ENCODE data around the gene SLC38A3.

The SLC38A3 gene

GRCh38 chr3:50220109-50220508, 15.0 kb downstream of the SLC38A3 start:
- Histone ChIP-seq H3K9ac (no peak overlapping the region), H3K4me2 (no peak overlapping the region), H3K4me3 (IDR thresholded peaks at IDR 0.05; ENCODE audit: insufficient read depth, low read depth, low read length) (no peak overlapping the region), H3K27ac (no peak overlapping the region), H3K36me3 (ENCODE audit: insufficient read depth) (no peaks in the 10 kb centered on the region), H3K27me3 (ENCODE audit: insufficient read depth, low read depth) (peaks cover 11% of the 10 kb centered on the region; the same call in 1 of the 2 replicates), H3K79me2 (ENCODE audit: insufficient read depth, low read depth) (no peaks in the 10 kb centered on the region), H2AFZ (ENCODE audit: low read depth) (no peak overlapping the region), H3K4me1 (ENCODE audit: low read depth, poor library complexity, severe bottlenecking) (no peaks in the 10 kb centered on the region), H4K20me1 (ENCODE audit: insufficient read depth) (no peaks in the 10 kb centered on the region)
- no peak for TF ChIP-seq CTCF (conservative IDR thresholded peaks at IDR 0.05; ENCODE audit: low read depth, low read length)

- no peak for TF ChIP-seq CTCF (conservative IDR thresholded peaks at IDR 0.05; ENCODE audit: low read depth, low read length)
- Histone ChIP-seq H3K27me3 (ENCODE audit: insufficient read depth, low read depth) (peaks cover 11% of the 10 kb centered on the region; the same call in 1 of the 2 replicates), H3K79me2 (ENCODE audit: insufficient read depth, low read depth) (no peaks in the 10 kb centered on the region), H3K4me3 (IDR thresholded peaks at IDR 0.05; ENCODE audit: insufficient read depth, low read depth, low read length) (no peak overlapping the region), H3K27ac (no peak overlapping the region), H4K20me1 (ENCODE audit: insufficient read depth) (no peaks in the 10 kb centered on the region), H3K4me1 (ENCODE audit: low read depth, poor library complexity, severe bottlenecking) (peaks cover 4% of the 10 kb centered on the region), H3K36me3 (ENCODE audit: insufficient read depth) (no peaks in the 10 kb centered on the region), H3K9ac (no peak overlapping the region), H3K4me2 (no peak overlapping the region), H2AFZ (ENCODE audit: low read depth) (no peak overlapping the region)
Observed at GRCh38 chr3:50221051-50221410, 16.0 kb downstream of the SLC38A3 start.

- H3K4me2 ChIP-seq: no peak overlapping the region
Observed at GRCh38 chr3:50221411-50222168, 16.5 kb downstream of the SLC38A3 start.

GRCh38 chr3:50222169-50222528, 17.1 kb downstream of the SLC38A3 start:
- H2AFZ ChIP-seq (ENCODE audit: low read depth): no peak overlapping the region
- no peak for TF ChIP-seq CTCF (conservative IDR thresholded peaks at IDR 0.05; ENCODE audit: low read depth, low read length)
- no peaks in the 10 kb centered on the region for H3K79me2 ChIP-seq (ENCODE audit: insufficient read depth, low read depth)
- no peak overlapping the region for H3K27ac ChIP-seq
- H3K27me3 ChIP-seq (ENCODE audit: insufficient read depth, low read depth): peaks cover 11% of the 10 kb centered on the region; the same call in 1 of the 2 replicates
- no peak overlapping the region for H3K4me3 ChIP-seq (IDR thresholded peaks at IDR 0.05; ENCODE audit: insufficient read depth, low read depth, low read length)
- H3K36me3 ChIP-seq (ENCODE audit: insufficient read depth): no peaks in the 10 kb centered on the region
- H4K20me1 ChIP-seq (ENCODE audit: insufficient read depth): no peaks in the 10 kb centered on the region
- no peak overlapping the region for H3K9ac ChIP-seq
- H3K4me2 ChIP-seq: no peak overlapping the region
- H3K4me1 ChIP-seq (ENCODE audit: low read depth, poor library complexity, severe bottlenecking): peaks cover 4% of the 10 kb centered on the region

More at GRCh38 chr3:50221411-50222168, 16.5 kb downstream of the SLC38A3 start:
- Histone ChIP-seq H3K36me3 (ENCODE audit: insufficient read depth) (no peaks in the 10 kb centered on the region), H2AFZ (ENCODE audit: low read depth) (no peak overlapping the region), H3K4me3 (IDR thresholded peaks at IDR 0.05; ENCODE audit: insufficient read depth, low read depth, low read length) (no peak overlapping the region), H3K27me3 (ENCODE audit: insufficient read depth, low read depth) (peaks cover 11% of the 10 kb centered on the region; the same call in 1 of the 2 replicates), H3K4me1 (ENCODE audit: low read depth, poor library complexity, severe bottlenecking) (peaks cover 4% of the 10 kb centered on the region), H3K27ac (no peak overlapping the region), H3K79me2 (ENCODE audit: insufficient read depth, low read depth) (no peaks in the 10 kb centered on the region), H3K9ac (no peak overlapping the region), H4K20me1 (ENCODE audit: insufficient read depth) (no peaks in the 10 kb centered on the region)
- TF ChIP-seq CTCF (conservative IDR thresholded peaks at IDR 0.05; ENCODE audit: low read depth, low read length): no peak
